A673 (cell line): ENCODE data around the gene F2RL2. TPM values are rescaled to one million over a fixed set of nuclear protein-coding genes. Genes with fewer than 3 reads are reported as not detected.

Source experiments
- BruUV-seq: library from RNA; stranded (reverse); fragments of 400-500 nt; replicated peaks from 2 replicates; lab custom pipeline; 2021; lab: Mats Ljungman, UMichigan
- CTCF ChIA-PET: fragments of 300-600 bp; sonication (Branson Sonifier 250); formaldehyde crosslinking; loops from one replicate; lab custom pipeline; 2022; ENCODE audit warnings: antibody characterized with exemption; lab: Charles Lee
- POLR2A ChIA-PET: fragments of 300-600 bp; sonication (Branson Sonifier 250); formaldehyde crosslinking; loops from one replicate; lab custom pipeline; 2022; ENCODE audit warnings: antibody characterized with exemption; ENCODE audit not compliant: low non-redundant PET; lab: Charles Lee
- DNase-seq: peaks from one replicate; pipeline ENCODE4 v3.0.0-alpha.2; 2015; ENCODE audit warnings: low spot score
- H3K27ac ChIP-seq: fragments of 200-600 bp; sonication (generic); 2 replicates; pipeline ENCODE4 v1.5.1; 2016; ENCODE audit warnings: mixed run types, low read depth, mild to moderate bottlenecking, mixed read lengths, antibody characterized with exemption, low read length; ENCODE audit not compliant: poor library complexity, severe bottlenecking
- H3K27me3 ChIP-seq: fragments of 200-600 bp; sonication (generic); replicated peaks from 2 replicates; pipeline ENCODE4 v1.6.1; 2017; ENCODE audit warnings: mixed run types, low read depth, mild to moderate bottlenecking, mixed read lengths, antibody characterized with exemption, low read length; ENCODE audit not compliant: insufficient read depth, poor library complexity
- H3K36me3 ChIP-seq: fragments of 200-600 bp; sonication (generic); 2 replicates; pipeline ENCODE4 v1.6.1; 2016; ENCODE audit warnings: mixed run types, mild to moderate bottlenecking, mixed read lengths, antibody characterized with exemption, low read length; ENCODE audit not compliant: insufficient read depth, poor library complexity, severe bottlenecking
- H3K4me1 ChIP-seq: fragments of 200-600 bp; sonication (generic); 2 replicates; pipeline ENCODE4 v1.6.1; 2017; ENCODE audit warnings: mixed run types, mild to moderate bottlenecking, mixed read lengths, antibody characterized with exemption, low read length; ENCODE audit not compliant: insufficient read depth, poor library complexity, severe bottlenecking
- H3K4me3 ChIP-seq: fragments of 200-600 bp; sonication (generic); 2 replicates; pipeline ENCODE4 v1.5.1; 2016; ENCODE audit warnings: low read depth, mixed run types, mild to moderate bottlenecking, mixed read lengths, low read length; ENCODE audit not compliant: poor library complexity, severe bottlenecking
- H3K9me3 ChIP-seq: fragments of 200-600 bp; sonication (generic); 2 replicates; pipeline ENCODE4 v1.6.1; 2016; ENCODE audit warnings: mixed run types, low read depth, mild to moderate bottlenecking, mixed read lengths, antibody characterized with exemption, low read length; ENCODE audit not compliant: poor library complexity, severe bottlenecking
- EZH2 ChIP-seq: fragments of 200-600 bp; sonication (generic); IDR thresholded peaks from 2 replicates; pipeline ENCODE4 v1.6.1; 2017; ENCODE audit warnings: borderline replicate concordance, low read depth, mild to moderate bottlenecking, mixed read lengths, antibody characterized with exemption, low read length; ENCODE audit not compliant: poor library complexity, severe bottlenecking
- intact Hi-C: fragments of 100-400 bp; cut with micrococcal nuclease; formaldehyde crosslinking; loops from one replicate; pipeline ENCODE4 v1.10.0; 2022; ENCODE audit not compliant: unreplicated experiment
- total RNA-seq: library from RNA; stranded (reverse); gene quantifications from 2 replicates; pipeline ENCODE4 v1.2.3, GENCODE V29; 2021
- TF ChIP-seq, protein P1 (sequence below): fragments of 300-800, 200-600 bp; sonication (generic); conservative IDR thresholded peaks from 2 replicates; pipeline ENCODE4 v1.5.1; 2017; ENCODE audit warnings: low read depth, mild to moderate bottlenecking, antibody characterized with exemption, low read length, moderate library complexity, mixed read lengths

F2RL2 gene
- total RNA-seq, 1 experiment from 2014 or later = 14.4 TPM

DNA sequence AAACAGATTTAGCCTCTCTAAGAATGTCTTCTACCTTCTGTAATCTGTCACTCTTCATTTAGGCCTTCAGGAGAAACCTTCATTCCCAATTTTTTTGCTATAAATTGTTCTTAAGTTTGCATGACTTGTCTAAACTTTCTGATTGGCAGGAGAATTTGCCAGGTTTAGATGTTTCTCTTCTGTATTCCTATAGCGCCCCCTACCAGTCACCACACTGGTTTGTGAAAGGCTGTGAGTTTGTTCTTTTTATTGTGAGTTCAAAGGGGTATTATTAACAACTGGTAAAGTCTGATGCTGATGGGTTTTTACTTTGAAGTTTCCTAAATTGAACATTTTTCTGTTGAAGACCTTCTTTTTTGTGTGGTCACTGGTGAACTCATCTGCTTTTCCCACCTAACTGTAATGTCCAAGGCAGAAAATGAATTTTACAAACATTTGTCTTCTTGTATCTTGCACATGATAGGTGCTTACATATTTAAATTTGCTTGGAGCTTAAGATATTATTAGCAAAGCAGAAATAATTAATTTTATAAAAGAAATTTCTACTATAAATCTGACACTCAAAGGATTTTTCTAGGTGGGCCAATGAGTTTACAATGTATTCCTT is 18.4 kb upstream of the F2RL2 start:
- no peak for TF ChIP-seq EZH2
- TF ChIP-seq, protein P1, sequence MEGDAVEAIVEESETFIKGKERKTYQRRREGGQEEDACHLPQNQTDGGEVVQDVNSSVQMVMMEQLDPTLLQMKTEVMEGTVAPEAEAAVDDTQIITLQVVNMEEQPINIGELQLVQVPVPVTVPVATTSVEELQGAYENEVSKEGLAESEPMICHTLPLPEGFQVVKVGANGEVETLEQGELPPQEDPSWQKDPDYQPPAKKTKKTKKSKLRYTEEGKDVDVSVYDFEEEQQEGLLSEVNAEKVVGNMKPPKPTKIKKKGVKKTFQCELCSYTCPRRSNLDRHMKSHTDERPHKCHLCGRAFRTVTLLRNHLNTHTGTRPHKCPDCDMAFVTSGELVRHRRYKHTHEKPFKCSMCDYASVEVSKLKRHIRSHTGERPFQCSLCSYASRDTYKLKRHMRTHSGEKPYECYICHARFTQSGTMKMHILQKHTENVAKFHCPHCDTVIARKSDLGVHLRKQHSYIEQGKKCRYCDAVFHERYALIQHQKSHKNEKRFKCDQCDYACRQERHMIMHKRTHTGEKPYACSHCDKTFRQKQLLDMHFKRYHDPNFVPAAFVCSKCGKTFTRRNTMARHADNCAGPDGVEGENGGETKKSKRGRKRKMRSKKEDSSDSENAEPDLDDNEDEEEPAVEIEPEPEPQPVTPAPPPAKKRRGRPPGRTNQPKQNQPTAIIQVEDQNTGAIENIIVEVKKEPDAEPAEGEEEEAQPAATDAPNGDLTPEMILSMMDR = peak; percentile 94
- intact Hi-C loops = loop anchor here (1.0 to 10.0 kb wide), 3 partner anchors 40 to 131 kb away; partner anchors contain the start of gene F2R
- CTCF ChIA-PET = interaction anchor here (0.6 to 1.5 kb wide), 3 partner anchors 40 to 133 kb away, joined by 3 to 6 read pairs (median 6); no protein-coding TSS in a partner anchor
- POLR2A ChIA-PET = no interaction called here
- Histone ChIP-seq H3K4me3 (no peak overlapping the region), H3K27ac (no peak overlapping the region), H3K36me3 (no peaks in the 10 kb centered on the region), H3K4me1 (peaks cover 6% of the 10 kb centered on the region), H3K27me3 (no peaks in the 10 kb centered on the region), H3K9me3 (no peaks in the 10 kb centered on the region)
- BruUV-seq = no TSS peak
- peak; percentile 88 for DNase-seq

- no peak overlapping the region for H3K4me3 ChIP-seq
- no peak overlapping the region for H3K27ac ChIP-seq
- no peak for DNase-seq
- BruUV-seq = no TSS peak
- TF ChIP-seq EZH2 = no peak
- TF ChIP-seq, protein P1 = no peak
- ChIA-PET CTCF (no interaction called here), POLR2A (no interaction called here)
- no peaks in the 10 kb centered on the region for H3K36me3 ChIP-seq
- intact Hi-C loops = no loop called here
- H3K27me3 ChIP-seq = no peaks in the 10 kb centered on the region
- H3K9me3 ChIP-seq = no peaks in the 10 kb centered on the region
- peaks cover 6% of the 10 kb centered on the region for H3K4me1 ChIP-seq
Observed at GRCh38 chr5:76638479-76638878, 15.3 kb upstream of the F2RL2 start.

- ChIA-PET CTCF (no interaction called here), POLR2A (no interaction called here)
- intact Hi-C loops = no loop called here
- no peak for TF ChIP-seq EZH2
- TF ChIP-seq, protein P1 = no peak
- Histone ChIP-seq H3K27me3 (no peaks in the 10 kb centered on the region), H3K36me3 (no peaks in the 10 kb centered on the region), H3K9me3 (no peaks in the 10 kb centered on the region), H3K27ac (no peak overlapping the region), H3K4me3 (no peak overlapping the region), H3K4me1 (peaks cover 4% of the 10 kb centered on the region)
- no peak for DNase-seq
- BruUV-seq = no TSS peak
Observed at GRCh38 chr5:76637490-76637889, 14.3 kb upstream of the F2RL2 start.
